ENCODE measurements around the gene NBAS.

Gene NBAS

DNA sequence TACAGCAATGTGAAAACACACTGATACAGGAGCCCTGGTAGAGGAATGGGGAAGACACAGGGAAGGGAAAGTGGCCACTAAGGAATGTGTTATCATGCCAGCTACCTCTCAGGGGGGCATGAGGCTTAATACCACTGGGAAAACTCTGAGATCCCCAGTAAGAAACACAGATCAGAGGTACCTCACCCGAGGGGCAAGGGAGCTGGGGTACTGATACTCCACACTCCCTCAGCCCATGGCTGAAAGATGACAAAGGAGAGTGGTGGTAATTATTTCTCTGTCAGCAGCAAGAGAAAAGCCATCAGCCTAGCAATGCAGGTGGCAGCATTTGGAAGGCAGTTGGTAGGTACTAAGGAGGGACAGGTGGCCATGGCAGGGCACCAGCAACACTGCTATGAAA, 434.8 kb downstream of the NBAS start:
- DNase-seq (no peak), ATAC-seq (no peak)

DNA sequence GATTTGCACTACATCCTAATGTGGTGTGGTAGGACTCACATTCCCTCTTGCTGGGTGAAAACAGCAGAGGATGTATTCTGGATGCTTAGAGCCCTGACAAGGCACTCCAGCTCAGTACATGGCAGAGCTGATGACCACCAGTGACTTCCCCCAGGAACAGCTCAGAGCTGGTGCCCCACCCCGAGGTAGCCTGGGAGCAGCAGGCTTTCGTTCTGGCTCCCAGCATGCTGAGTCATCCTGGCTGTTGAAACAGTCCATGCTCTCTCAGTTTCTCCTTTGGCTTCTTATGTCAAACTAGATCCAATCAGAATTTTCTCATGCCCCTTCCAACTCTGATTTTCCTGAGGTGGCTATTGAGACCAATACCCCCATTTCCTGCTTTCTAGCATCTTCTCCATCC, 438.2 kb downstream of the NBAS start:
- DNase-seq: no peak
- no peak for ATAC-seq

DNA sequence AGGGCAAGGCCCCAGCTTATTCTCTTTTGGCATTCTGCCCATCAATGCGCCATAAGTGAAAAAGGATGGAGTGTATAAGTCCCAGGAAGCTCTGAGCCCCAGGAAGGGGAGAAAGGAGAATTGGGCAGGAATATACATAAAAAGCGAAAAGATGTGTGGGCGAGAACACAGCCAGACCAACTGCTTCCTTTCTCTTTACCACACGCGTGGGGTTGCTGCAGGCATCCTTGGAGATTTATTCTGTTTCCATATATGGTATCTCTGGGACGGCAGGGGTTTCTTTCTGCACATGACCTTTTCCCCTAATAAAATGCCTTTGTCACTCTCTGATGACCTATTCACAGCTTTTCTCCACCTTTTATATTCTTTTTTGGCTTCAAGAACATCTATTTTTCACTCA, 440.5 kb downstream of the NBAS start:
- DNase-seq (no peak), ATAC-seq (no peak)

DNA sequence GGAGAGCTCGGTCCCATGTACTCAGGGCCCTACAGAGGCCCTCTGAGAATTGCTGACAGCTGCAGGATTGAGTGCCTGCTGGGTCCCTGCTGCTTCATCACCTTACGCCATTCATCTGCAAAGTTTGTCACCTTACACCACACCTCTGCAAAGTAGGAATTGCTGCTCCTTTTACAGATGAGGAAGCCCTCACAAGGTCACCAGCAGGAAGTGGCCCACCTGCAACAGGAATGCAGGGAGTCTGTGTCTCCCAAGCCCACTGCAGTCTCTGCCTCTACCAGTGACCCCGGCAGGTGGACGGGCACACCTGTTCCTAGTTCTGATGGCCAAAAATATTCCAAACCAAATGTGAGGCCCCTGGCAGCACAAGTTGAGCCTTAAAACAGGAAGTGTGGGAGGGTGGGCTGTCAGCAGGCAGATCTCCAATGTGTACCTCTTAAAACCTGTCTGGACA, 441.4 kb downstream of the NBAS start:
- DNase-seq (no peak), ATAC-seq (no peak)

DNA sequence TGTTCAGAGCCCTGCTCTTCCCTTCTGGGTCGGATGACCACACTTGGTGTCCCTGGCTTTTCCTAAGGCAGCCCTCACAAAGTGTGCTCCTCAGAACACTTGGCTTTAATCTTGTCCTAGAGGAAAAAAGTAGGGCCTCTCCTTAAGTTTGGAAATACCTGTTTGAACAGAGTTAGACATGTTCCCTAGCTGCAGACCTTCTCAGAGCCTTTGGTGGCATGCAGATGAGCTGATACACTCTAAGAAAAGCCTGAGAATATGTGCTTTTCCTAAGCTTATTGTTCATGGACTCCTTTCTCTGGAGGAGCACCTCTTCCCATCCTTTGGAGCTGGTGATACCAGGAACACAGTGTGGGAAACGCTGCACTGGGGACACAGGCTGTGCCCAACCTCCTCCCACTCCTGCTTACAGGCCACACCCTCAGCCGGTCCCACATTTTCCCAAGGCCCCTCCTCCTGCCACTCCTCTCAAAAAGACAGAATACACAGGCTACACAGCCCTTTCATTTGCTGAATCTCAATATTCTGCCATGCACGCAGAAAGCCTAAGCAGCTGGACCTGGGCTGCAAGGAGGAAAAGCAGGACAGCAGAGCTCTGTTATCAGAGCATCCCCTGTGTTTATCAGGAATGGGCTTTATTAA, 443.6 kb downstream of the NBAS start:
- no peak for ATAC-seq
- DNase-seq: no peak
